Adipose tissue (tissue), 3 donors: ENCODE data around the gene WBP1. TPM values are rescaled to one million over a fixed set of nuclear protein-coding genes. Genes with fewer than 3 reads are reported as not detected.

Experiments
- H3K27ac ChIP-seq: one replicate; pipeline ENCODE4 v1.5.1; 2013; ENCODE audit warnings: low read depth, low read length
- WGBS, 3 donors: extraction: QIAGEN DNeasy Blood & Tissue Kit; methylation state at CpG; one replicate each; pipeline ENCODE4 v1.1.7; 2013; 5-methylcytosine and 5-hydroxymethylcytosine counted together
- polyA plus RNA-seq, 3 donors: library from polyadenylated mRNA; stranded (reverse); fragments of 200-250 nt; gene quantifications; one replicate each; pipeline ENCODE4 v1.2.3, GENCODE V29; 2013
- donor health status: healthy with polysubstance abuse.
- donor health status: Bipolar disorder and iron deficiency.
- donor health status: healthy.

WBP1 gene
- polyA plus RNA-seq, 3 donors: 69.0 to 81.3 (median 78.1) TPM

DNA sequence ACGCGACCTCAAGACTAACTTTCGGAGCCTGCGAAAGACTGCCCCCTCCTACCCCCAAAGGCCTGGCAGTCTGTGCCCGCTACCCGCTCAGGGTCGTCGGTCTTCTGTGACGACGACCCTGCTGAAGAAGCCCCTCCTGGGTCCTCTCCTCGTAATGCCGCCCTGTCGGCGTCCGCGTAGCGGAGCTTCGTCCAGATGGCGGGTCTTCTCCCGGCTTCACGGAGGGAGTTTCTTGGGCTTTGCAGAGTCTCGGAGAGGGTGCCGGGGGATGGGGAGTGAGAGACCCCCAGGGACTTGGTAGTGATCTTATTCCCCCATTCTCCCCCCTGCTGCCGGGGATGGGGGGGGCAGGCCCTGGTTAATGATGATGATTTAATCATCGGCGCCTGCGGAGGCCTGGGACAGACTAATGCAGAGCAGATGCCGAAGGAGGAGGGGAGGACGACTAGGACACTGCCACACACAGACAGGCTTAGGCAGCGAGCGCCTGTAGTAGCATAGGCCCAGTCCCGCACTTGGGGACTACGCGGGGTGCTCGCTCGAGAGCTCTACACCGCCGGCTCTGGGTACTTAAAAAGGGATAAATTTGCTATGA lies 49.8 kb downstream of the WBP1 start:
- H3K27ac ChIP-seq: peak overlapping the region; percentile 58
- WGBS, 3 donors: 9 to 17% (median 14%) methylated on average over 38 of the region's 38 CpGs

DNA sequence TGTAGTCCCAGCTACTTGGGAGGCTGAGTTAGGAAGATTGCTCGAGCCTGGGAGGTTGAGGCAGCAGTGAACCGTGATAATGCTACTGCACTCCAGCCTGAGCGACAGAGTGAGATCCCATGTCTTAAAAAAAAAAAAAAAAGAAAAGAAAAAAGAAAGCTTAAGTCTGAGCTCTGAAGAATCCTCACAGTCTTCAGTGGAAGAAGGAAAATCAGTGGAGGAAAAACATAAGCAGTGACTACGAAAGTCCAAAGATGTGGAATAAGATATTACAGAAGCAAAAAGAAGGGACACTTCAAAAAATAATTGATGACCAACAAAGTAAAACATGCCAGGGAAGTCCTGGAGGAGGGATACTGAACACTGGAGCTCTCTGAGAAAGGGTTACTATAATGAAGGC lies 52.0 kb downstream of the WBP1 start:
- 80 to 88% (median 80%) methylated on average over 4 of the region's 4 CpGs for WGBS, 3 donors

More for the DNA sequence above, 52.0 kb downstream of the WBP1 start:
- H3K27ac ChIP-seq: no peak overlapping the region

Other genes with a start within 250 kb of the WBP1 start
- gene SLC4A5, start 115.0 kb upstream of the WBP1 start, polyA plus RNA-seq: 1 to 10 TPM in 1 of 3 donors, under 1 TPM in 2; 0.32 to 1.0 (median 0.71) TPM
- 100 to 1,000 TPM in 1 of 3 donors, 10 to 100 TPM in 2; 40.0 to 127 (median 70.4) TPM for gene DCTN1, start 78.1 kb upstream of the WBP1 start, polyA plus RNA-seq
- 1 to 10 TPM in 2 of 3 donors, under 1 TPM in 1; 0.43 to 2.4 (median 1.5) TPM for gene C2orf81, start 36.8 kb upstream of the WBP1 start, polyA plus RNA-seq
- 1 to 10 TPM; 5.5 to 7.2 (median 6.6) TPM for gene WDR54, start 36.7 kb upstream of the WBP1 start, polyA plus RNA-seq
- 10 to 100 TPM in 2 of 3 donors, 1 to 10 TPM in 1; 8.5 to 28.0 (median 13.2) TPM for gene RTKN, start 16.5 kb upstream of the WBP1 start, polyA plus RNA-seq
- 10 to 100 TPM; 21.4 to 37.9 (median 33.6) TPM for gene INO80B, start 3.4 kb upstream of the WBP1 start, polyA plus RNA-seq
- gene MOGS, start 6.9 kb downstream of the WBP1 start, polyA plus RNA-seq: 10 to 100 TPM; 18.3 to 38.7 (median 29.1) TPM
- gene MRPL53, start 14.2 kb downstream of the WBP1 start, polyA plus RNA-seq: 100 to 1,000 TPM in 1 of 3 donors, 10 to 100 TPM in 2; 43.1 to 112 (median 84.6) TPM
- gene CCDC142, start 24.6 kb downstream of the WBP1 start, polyA plus RNA-seq: 1 to 10 TPM; 2.7 to 6.6 (median 5.0) TPM
- gene TTC31, start 24.6 kb downstream of the WBP1 start, polyA plus RNA-seq: 10 to 100 TPM; 10.6 to 15.5 (median 14.2) TPM
- gene LBX2, start 41.2 kb downstream of the WBP1 start, polyA plus RNA-seq: 1 to 10 TPM; 1.3 to 3.3 (median 1.4) TPM
- gene PCGF1, start 49.3 kb downstream of the WBP1 start, polyA plus RNA-seq: 10 to 100 TPM; 11.1 to 22.5 (median 11.5) TPM
- gene TLX2, start 56.0 kb downstream of the WBP1 start, polyA plus RNA-seq: under 1 TPM in 1 of 3 donors, not detected in 2; 0.03 TPM
- under 1 TPM in 2 of 3 donors, not detected in 1; 0.31 to 0.51 TPM for gene DQX1, start 67.8 kb downstream of the WBP1 start, polyA plus RNA-seq
- 100 to 1,000 TPM in 2 of 3 donors, 10 to 100 TPM in 1; 86.1 to 159 (median 152) TPM for gene AUP1, start 71.3 kb downstream of the WBP1 start, polyA plus RNA-seq
- gene HTRA2, start 71.5 kb downstream of the WBP1 start, polyA plus RNA-seq: 10 to 100 TPM; 21.0 to 48.9 (median 43.7) TPM
- gene LOXL3, start 95.5 kb downstream of the WBP1 start, polyA plus RNA-seq: 1 to 10 TPM in 2 of 3 donors, under 1 TPM in 1; 0.78 to 4.7 (median 2.8) TPM
- gene DOK1, start 96.3 kb downstream of the WBP1 start, polyA plus RNA-seq: 10 to 100 TPM in 2 of 3 donors, 1 to 10 TPM in 1; 8.8 to 23.4 (median 16.2) TPM
- under 1 TPM; 0.34 to 0.70 (median 0.48) TPM for gene M1AP, start 189.9 kb downstream of the WBP1 start, polyA plus RNA-seq
- gene SEMA4F, start 195.8 kb downstream of the WBP1 start, polyA plus RNA-seq: 1 to 10 TPM; 2.1 to 3.5 (median 3.0) TPM